ENCODE data around the gene RPS19BP1.

The RPS19BP1 gene

DNA sequence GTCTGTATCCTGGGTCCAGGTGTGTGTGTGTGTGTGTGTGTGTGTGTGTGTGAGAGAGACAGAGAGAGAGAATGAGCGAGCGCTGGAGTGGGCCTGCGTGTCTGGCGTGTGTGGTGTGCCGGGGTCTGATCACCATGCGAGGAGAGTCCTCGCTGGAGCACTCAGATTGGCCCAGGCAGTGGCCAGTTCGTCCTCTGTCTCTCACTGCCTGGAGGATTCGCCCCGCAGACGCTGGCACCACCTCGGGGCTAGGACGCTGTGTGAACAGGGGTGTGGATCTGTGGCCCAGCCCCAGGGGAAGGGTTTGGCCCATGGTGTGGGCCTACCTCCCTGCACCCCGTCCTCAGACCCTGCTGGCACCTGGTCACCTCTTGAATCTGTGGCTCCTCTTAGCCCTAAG is 26.4 kb upstream of the RPS19BP1 start:
- Histone ChIP-seq H3K36me3 (ENCODE audit: insufficient read depth, insufficient read length, low read length) (no peaks in the 10 kb centered on the region), H3K9me3 (ENCODE audit: insufficient read depth, low read length) (no peaks in the 10 kb centered on the region), H3K4me1 (ENCODE audit: insufficient read depth, insufficient read length) (peaks cover 11% of the 10 kb centered on the region), H3K4me3 (ENCODE audit: insufficient read length, low read depth) (no peak overlapping the region), H3K27me3 (ENCODE audit: insufficient read depth, insufficient read length) (peaks cover 38% of the 10 kb centered on the region), H3K9ac (ENCODE audit: insufficient read length, low read depth) (no peak overlapping the region)
- TF ChIP-seq SUZ12 (IDR thresholded peaks at IDR 0.05; ENCODE audit: extremely low read depth, insufficient read depth, insufficient read length), result no peak
- TF ChIP-seq ZNF274 (IDR thresholded peaks at IDR 0.05; ENCODE audit: low read depth, low read length), result no peak
- TF ChIP-seq YY1 (IDR thresholded peaks at IDR 0.05; ENCODE audit: insufficient read depth, insufficient read length), result no peak
- DNase-seq (ENCODE audit: low read depth, low spot score), result no peak

DNA sequence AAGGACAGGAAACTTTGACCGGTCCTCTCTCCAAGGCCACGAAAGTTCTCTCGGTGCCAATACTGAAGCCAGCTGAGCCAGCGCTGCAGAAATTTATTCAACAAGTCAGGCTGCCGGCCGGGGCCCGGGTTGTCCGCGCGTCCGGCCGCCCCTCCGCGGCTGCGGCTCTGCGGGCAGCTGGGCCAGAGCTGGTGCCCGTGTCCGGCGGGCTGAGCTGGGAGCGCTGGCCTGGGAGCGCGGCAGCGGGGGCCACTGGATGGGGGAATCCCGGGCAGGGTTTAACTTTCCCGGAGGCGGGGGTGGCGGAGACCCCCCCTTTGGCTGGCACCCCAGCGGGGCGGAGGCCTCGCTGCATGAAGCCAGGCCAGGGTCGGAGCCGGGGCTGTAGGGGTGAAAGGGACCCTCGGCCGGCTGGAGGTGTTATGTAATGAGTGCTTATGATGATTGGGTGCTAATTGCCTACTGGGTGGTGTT is 25.7 kb upstream of the RPS19BP1 start:
- Histone ChIP-seq H3K9ac (ENCODE audit: insufficient read length, low read depth) (no peak overlapping the region), H3K4me3 (ENCODE audit: insufficient read length, low read depth) (no peak overlapping the region), H3K4me1 (ENCODE audit: insufficient read depth, insufficient read length) (peaks cover 11% of the 10 kb centered on the region), H3K27me3 (ENCODE audit: insufficient read depth, insufficient read length) (peaks cover 38% of the 10 kb centered on the region), H3K36me3 (ENCODE audit: insufficient read depth, insufficient read length, low read length) (no peaks in the 10 kb centered on the region), H3K9me3 (ENCODE audit: insufficient read depth, low read length) (no peaks in the 10 kb centered on the region)
- no peak for DNase-seq (ENCODE audit: low read depth, low spot score)
- TF ChIP-seq ZNF274 (IDR thresholded peaks at IDR 0.05; ENCODE audit: low read depth, low read length), result no peak
- TF ChIP-seq SUZ12 (IDR thresholded peaks at IDR 0.05; ENCODE audit: extremely low read depth, insufficient read depth, insufficient read length), result no peak
- no peak for TF ChIP-seq YY1 (IDR thresholded peaks at IDR 0.05; ENCODE audit: insufficient read depth, insufficient read length)

DNA sequence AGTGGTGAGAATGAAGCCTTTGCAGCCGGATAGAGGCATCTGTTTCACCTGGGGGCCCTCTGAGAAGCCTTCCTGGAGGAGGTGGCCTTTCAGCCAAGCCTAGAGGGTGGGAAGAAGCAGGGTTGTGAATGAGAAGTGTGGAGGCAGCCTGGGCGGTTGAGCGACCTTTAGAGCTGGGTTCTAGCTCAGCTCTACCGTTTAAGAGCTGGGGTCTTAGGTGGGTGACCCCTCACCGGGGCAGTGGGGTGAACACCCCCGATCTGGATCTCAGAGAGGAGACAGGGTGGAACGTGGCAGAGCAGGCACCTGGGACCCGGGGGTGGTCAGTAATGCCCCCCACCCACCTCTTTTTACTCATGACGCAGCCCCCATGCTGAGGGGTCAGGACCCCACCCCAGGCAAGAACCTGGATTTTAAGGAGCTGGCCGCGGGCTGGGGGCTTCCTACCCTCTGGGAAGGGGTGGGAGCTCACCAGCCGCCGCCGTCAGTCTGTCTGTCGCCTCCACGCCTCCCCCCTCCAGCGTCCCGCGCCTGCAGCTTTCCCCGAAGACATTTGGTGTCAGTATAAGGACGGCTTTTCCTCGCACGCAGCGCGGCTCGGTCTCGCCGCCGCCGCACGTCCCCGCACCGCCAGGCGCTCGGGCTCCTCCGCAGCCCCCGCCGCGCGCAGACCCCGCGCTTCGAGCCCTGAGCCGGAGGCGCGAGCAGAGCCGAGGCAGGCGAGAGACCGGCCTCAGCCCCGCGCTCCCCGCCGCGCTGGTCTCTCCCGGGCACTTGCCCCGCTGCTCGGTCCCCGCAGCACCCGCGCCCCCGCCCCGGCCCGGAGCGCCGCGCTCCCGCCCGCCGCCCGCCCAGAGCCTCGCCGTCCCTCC is 24.7 kb upstream of the RPS19BP1 start:
- no peak for DNase-seq (ENCODE audit: low read depth, low spot score)
- TF ChIP-seq YY1 (IDR thresholded peaks at IDR 0.05; ENCODE audit: insufficient read depth, insufficient read length) (no peak), SUZ12 (IDR thresholded peaks at IDR 0.05; ENCODE audit: extremely low read depth, insufficient read depth, insufficient read length) (no peak), ZNF274 (IDR thresholded peaks at IDR 0.05; ENCODE audit: low read depth, low read length) (no peak)

DNA sequence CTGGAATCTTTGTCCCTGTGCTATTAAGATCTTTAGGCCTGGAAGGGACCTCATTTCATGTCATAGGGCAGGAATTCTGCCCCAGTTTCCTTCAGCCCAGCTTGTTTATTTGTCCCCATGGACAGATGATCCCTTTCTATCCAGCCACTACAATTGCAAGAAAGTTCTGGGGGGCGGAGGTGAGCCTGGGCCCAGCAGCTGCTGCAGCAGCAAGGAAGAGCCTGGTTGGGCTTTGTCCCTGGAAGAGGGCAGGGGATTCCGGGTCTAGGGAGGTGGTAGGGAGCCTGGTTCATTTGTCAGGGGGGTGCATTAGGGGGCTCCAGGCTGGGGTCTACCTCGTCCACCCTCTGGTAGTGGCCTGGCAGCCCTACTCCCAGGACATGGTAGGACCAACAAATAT is 21.6 kb upstream of the RPS19BP1 start:
- H3K9ac ChIP-seq (ENCODE audit: insufficient read length, low read depth), result no peak overlapping the region
- TF ChIP-seq ZNF274 (IDR thresholded peaks at IDR 0.05; ENCODE audit: low read depth, low read length) (no peak), SUZ12 (IDR thresholded peaks at IDR 0.05; ENCODE audit: extremely low read depth, insufficient read depth, insufficient read length) (no peak), YY1 (IDR thresholded peaks at IDR 0.05; ENCODE audit: insufficient read depth, insufficient read length) (no peak)
- peaks cover 40% of the 10 kb centered on the region for H3K27me3 ChIP-seq (ENCODE audit: insufficient read depth, insufficient read length)
- H3K9me3 ChIP-seq (ENCODE audit: insufficient read depth, low read length), result no peaks in the 10 kb centered on the region
- DNase-seq (ENCODE audit: low read depth, low spot score), result no peak
- peaks cover 7% of the 10 kb centered on the region for H3K4me1 ChIP-seq (ENCODE audit: insufficient read depth, insufficient read length)
- H3K36me3 ChIP-seq (ENCODE audit: insufficient read depth, insufficient read length, low read length), result no peaks in the 10 kb centered on the region
- H3K4me3 ChIP-seq (ENCODE audit: insufficient read length, low read depth), result no peak overlapping the region

More for the DNA sequence above, 24.7 kb upstream of the RPS19BP1 start:
- no peaks in the 10 kb centered on the region for H3K9me3 ChIP-seq (ENCODE audit: insufficient read depth, low read length)
- H3K9ac ChIP-seq (ENCODE audit: insufficient read length, low read depth), result peak overlapping the region; percentile 42
- peaks cover 11% of the 10 kb centered on the region for H3K4me1 ChIP-seq (ENCODE audit: insufficient read depth, insufficient read length)
- H3K4me3 ChIP-seq (ENCODE audit: insufficient read length, low read depth), result peak overlapping the region; percentile 34
- H3K27me3 ChIP-seq (ENCODE audit: insufficient read depth, insufficient read length), result peaks cover 38% of the 10 kb centered on the region
- H3K36me3 ChIP-seq (ENCODE audit: insufficient read depth, insufficient read length, low read length), result no peaks in the 10 kb centered on the region

DNA sequence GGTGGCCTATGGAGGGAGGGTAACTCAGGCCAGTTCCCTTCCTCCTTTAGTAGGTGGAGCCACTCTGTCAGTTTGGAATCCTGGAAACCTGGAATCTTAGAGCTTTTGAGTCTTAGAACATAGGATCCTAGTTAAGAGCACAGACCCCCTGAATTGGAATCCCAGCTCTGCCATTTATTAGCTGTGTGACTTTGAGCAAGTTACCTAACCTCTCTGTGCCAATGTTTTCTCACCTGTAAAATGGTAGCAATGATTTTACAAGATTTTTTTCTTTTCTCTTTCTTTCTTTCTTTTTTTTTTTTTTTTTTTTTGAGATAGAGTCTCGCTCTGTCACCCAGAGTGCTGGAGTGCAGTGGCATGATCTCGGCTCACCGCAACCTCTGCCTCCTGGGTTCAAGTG is 20.9 kb upstream of the RPS19BP1 start:
- peaks cover 32% of the 10 kb centered on the region for H3K27me3 ChIP-seq (ENCODE audit: insufficient read depth, insufficient read length)
- H3K4me3 ChIP-seq (ENCODE audit: insufficient read length, low read depth), result no peak overlapping the region
- TF ChIP-seq SUZ12 (IDR thresholded peaks at IDR 0.05; ENCODE audit: extremely low read depth, insufficient read depth, insufficient read length) (no peak), ZNF274 (IDR thresholded peaks at IDR 0.05; ENCODE audit: low read depth, low read length) (no peak), YY1 (IDR thresholded peaks at IDR 0.05; ENCODE audit: insufficient read depth, insufficient read length) (no peak)
- H3K9ac ChIP-seq (ENCODE audit: insufficient read length, low read depth), result no peak overlapping the region
- H3K9me3 ChIP-seq (ENCODE audit: insufficient read depth, low read length), result no peaks in the 10 kb centered on the region
- no peak for DNase-seq (ENCODE audit: low read depth, low spot score)
- peaks cover 4% of the 10 kb centered on the region for H3K4me1 ChIP-seq (ENCODE audit: insufficient read depth, insufficient read length)
- no peaks in the 10 kb centered on the region for H3K36me3 ChIP-seq (ENCODE audit: insufficient read depth, insufficient read length, low read length)

DNA sequence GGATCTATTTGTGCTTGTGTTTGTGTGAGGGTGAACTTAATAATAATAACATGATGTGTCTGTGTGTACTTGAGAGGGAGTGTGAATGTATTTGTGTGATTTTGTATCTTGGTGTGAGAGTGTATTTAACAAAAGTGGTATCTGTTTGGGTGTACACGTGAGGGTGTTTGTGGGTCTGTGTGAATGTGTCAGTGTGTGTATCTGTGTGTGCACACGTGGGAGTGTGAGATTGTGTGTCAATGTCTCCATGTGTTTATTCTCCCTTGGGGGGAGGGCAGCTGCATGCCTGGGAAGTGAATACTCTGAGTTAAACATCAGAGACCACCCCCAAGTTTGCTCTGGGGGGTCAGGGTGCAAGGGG is 15.0 kb upstream of the RPS19BP1 start:
- Histone ChIP-seq H3K9ac (ENCODE audit: insufficient read length, low read depth) (no peak overlapping the region), H3K9me3 (ENCODE audit: insufficient read depth, low read length) (no peaks in the 10 kb centered on the region), H3K4me3 (ENCODE audit: insufficient read length, low read depth) (no peak overlapping the region), H3K36me3 (ENCODE audit: insufficient read depth, insufficient read length, low read length) (no peaks in the 10 kb centered on the region), H3K27me3 (ENCODE audit: insufficient read depth, insufficient read length) (peaks cover 24% of the 10 kb centered on the region), H3K4me1 (ENCODE audit: insufficient read depth, insufficient read length) (no peaks in the 10 kb centered on the region)
- DNase-seq (ENCODE audit: low read depth, low spot score), result no peak
- TF ChIP-seq YY1 (IDR thresholded peaks at IDR 0.05; ENCODE audit: insufficient read depth, insufficient read length) (no peak), SUZ12 (IDR thresholded peaks at IDR 0.05; ENCODE audit: extremely low read depth, insufficient read depth, insufficient read length) (no peak), ZNF274 (IDR thresholded peaks at IDR 0.05; ENCODE audit: low read depth, low read length) (no peak)

DNA sequence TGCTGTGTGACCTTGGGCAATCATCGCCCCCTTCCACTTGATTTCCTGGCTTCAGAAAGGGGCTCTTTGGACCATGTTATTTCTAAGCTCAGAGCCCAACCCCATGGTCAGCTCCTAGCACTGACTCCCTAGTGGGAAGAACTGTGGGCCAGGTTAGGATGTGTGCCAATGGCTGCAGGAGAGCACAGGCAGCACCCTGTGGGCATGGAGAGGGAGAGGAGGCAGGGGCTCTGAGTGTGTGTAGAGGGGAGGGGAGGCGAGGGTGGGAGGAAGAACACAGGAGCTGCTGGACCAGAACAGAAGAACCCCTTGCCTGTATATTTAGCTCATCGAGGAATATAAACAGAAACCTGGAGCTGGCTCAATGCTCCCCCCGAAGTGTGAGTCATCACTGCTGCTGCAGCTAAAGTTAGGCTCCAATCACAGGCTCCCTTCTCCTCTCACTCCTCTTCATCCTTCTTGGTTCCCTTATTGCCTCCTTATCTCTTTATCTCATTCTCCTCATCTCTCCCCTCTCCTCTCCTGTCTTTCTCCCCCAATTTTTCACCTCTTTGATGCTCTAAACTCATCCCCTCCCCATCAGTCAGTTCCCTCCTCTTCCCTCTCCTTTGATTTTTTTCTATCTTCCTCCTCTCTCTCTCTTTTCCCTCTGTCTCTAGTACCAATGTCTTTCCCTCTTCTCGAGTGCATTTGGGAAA is 14.5 kb upstream of the RPS19BP1 start:
- H3K36me3 ChIP-seq (ENCODE audit: insufficient read depth, insufficient read length, low read length), result no peaks in the 10 kb centered on the region
- H3K4me1 ChIP-seq (ENCODE audit: insufficient read depth, insufficient read length), result no peaks in the 10 kb centered on the region
- TF ChIP-seq ZNF274 (IDR thresholded peaks at IDR 0.05; ENCODE audit: low read depth, low read length) (no peak), YY1 (IDR thresholded peaks at IDR 0.05; ENCODE audit: insufficient read depth, insufficient read length) (no peak), SUZ12 (IDR thresholded peaks at IDR 0.05; ENCODE audit: extremely low read depth, insufficient read depth, insufficient read length) (no peak)

More for the DNA sequence above, 14.5 kb upstream of the RPS19BP1 start:
- Histone ChIP-seq H3K4me3 (ENCODE audit: insufficient read length, low read depth) (no peak overlapping the region), H3K27me3 (ENCODE audit: insufficient read depth, insufficient read length) (peaks cover 24% of the 10 kb centered on the region), H3K9ac (ENCODE audit: insufficient read length, low read depth) (no peak overlapping the region), H3K9me3 (ENCODE audit: insufficient read depth, low read length) (no peaks in the 10 kb centered on the region)
- no peak for DNase-seq (ENCODE audit: low read depth, low spot score)
